Panc1 (cell line): ENCODE results near the gene C20orf141.

ENCODE experiments used
- CTCF ChIP-seq: fragments of 450-650 bp; IDR thresholded peaks from 2 replicates; pipeline ENCODE4 v1.5.1; 2017; ENCODE audit warnings: mild to moderate bottlenecking
- POLR2AphosphoS5 ChIP-seq: IDR thresholded peaks from 2 replicates; pipeline ENCODE4 v1.6.1; 2012; ENCODE audit warnings: mild to moderate bottlenecking, low read depth, low read length, moderate library complexity
- REST ChIP-seq, 2 experiments: IDR thresholded peaks; 2 replicates each; pipeline ENCODE4 v1.6.1; 2011 to 2012; ENCODE audit warnings: low read depth in 2 of 2, control low read depth in 1 of 2, low read length in 1 of 2, mild to moderate bottlenecking in 1 of 2, moderate library complexity in 1 of 2; ENCODE audit not compliant: insufficient read depth in 1 of 2
- SIN3A ChIP-seq: IDR thresholded peaks from 2 replicates; pipeline ENCODE4 v1.6.1; 2012; ENCODE audit warnings: low read depth, mild to moderate bottlenecking, low read length, moderate library complexity, borderline replicate concordance; ENCODE audit not compliant: insufficient read depth
- TCF7L2 ChIP-seq: IDR thresholded peaks from 2 replicates; pipeline ENCODE4 v1.6.1; 2011; ENCODE audit warnings: mild to moderate bottlenecking, low read depth, low read length, inconsistent platforms

GRCh38 chr20:2797136-2797983, 17.4 kb upstream of the C20orf141 start:
- TF ChIP-seq CTCF (no peak), POLR2AphosphoS5 (no peak), REST (IDR thresholded peaks at IDR 0.05; ENCODE audit: insufficient read depth in 1 of 2, low read depth in 2 of 2, low read length in 1 of 2) (no peak), TCF7L2 (no peak), SIN3A (no peak)
